Peyer's patch (tissue), 4 donors: ENCODE data around the gene COL4A5.

Experiments
- POLR2A ChIP-seq, 2 donors: fragments of 450-650 bp; IDR thresholded peaks; one replicate each; pipeline ENCODE4 v1.5.1; 2017; ENCODE audit warnings: antibody characterized with exemption in 2 of 2, mild to moderate bottlenecking in 2 of 2, moderate library complexity in 2 of 2
- TF ChIP-seq, protein P1 (sequence below), 6 experiments: fragments of 450-650 bp in 4 of 6; fragments of 200-600 bp in 2 of 6; sonication (generic) in 1 of 6; IDR thresholded peaks; one replicate each; pipeline ENCODE4 v1.5.1; 2017 to 2019; ENCODE audit warnings: antibody characterized with exemption in 6 of 6, mild to moderate bottlenecking in 3 of 6, moderate library complexity in 1 of 6

DNA sequence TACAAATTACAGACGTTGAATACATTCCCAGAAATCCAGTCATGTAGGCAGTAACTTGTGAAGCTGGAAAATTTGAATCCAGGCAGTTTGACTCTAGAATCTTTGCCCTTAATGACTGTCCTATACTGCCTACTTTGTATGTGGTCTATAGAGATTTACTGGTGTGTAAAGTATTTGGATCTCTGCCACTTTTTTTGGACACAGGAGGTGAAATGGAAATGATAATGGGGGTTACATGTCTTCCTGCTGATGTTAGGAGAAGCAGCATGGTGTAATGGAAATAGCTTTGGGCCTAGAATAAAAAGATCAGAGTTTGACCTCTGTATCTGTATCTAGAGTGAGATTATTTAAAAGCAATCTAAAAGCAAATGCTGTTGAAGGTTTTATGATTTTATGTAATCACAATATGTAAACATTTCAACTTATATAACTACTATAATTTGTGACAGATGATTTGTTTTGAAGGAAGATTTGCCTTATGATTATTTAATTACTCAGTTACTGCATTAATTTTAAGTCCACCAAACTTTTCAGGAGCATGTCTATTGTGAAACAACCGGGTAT lies 3.3 kb downstream of the COL4A5 start:
- TF ChIP-seq, protein P1, sequence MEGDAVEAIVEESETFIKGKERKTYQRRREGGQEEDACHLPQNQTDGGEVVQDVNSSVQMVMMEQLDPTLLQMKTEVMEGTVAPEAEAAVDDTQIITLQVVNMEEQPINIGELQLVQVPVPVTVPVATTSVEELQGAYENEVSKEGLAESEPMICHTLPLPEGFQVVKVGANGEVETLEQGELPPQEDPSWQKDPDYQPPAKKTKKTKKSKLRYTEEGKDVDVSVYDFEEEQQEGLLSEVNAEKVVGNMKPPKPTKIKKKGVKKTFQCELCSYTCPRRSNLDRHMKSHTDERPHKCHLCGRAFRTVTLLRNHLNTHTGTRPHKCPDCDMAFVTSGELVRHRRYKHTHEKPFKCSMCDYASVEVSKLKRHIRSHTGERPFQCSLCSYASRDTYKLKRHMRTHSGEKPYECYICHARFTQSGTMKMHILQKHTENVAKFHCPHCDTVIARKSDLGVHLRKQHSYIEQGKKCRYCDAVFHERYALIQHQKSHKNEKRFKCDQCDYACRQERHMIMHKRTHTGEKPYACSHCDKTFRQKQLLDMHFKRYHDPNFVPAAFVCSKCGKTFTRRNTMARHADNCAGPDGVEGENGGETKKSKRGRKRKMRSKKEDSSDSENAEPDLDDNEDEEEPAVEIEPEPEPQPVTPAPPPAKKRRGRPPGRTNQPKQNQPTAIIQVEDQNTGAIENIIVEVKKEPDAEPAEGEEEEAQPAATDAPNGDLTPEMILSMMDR (IDR thresholded peaks at IDR 0.05), result no peak
- no peak for TF ChIP-seq POLR2A (IDR thresholded peaks at IDR 0.05)
